ENCODE data around the gene FAM163B. TPM values are rescaled to one million over a fixed set of nuclear protein-coding genes. Genes with fewer than 3 reads are reported as not detected.

The FAM163B gene
- total RNA-seq, 1 experiment from 2014 or later: 2.0 TPM

GRCh38 chr9:133539991-133540697, 69.0 kb downstream of the FAM163B start:
- POLR2A ChIA-PET: no interaction called here
- ATAC-seq (no peak), DNase-seq (ENCODE audit: low spot score) (no peak)
- Mint-ChIP-seq H3K27ac (no peak overlapping the region), H3K36me3 (no peaks in the 10 kb centered on the region), H3K4me1 (peaks cover 23% of the 10 kb centered on the region), H3K9me3 (no peaks in the 10 kb centered on the region), H3K4me3 (no peak overlapping the region; the same call in 1 of the 2 replicates), H3K27me3 (ENCODE audit: low read depth) (peaks cover 8% of the 10 kb centered on the region)
- CTCF ChIA-PET: interaction anchor here (0.8 to 2.9 kb wide), 16 partner anchors 7 to 396 kb away, joined by 3 to 12 read pairs (median 4); no protein-coding TSS in a partner anchor
- TF ChIP-seq MXD4 (CRISPR knock-in tag; IDR thresholded peaks at IDR 0.05; ENCODE audit: borderline replicate concordance): no peak
- no peak for TF ChIP-seq GRHL2 (CRISPR knock-in tag; IDR thresholded peaks at IDR 0.05; ENCODE audit: insufficient replicate concordance, severe bottlenecking)
- no peak for TF ChIP-seq SMAD3 (CRISPR knock-in tag; IDR thresholded peaks at IDR 0.05; ENCODE audit: borderline replicate concordance)
- no peak for TF ChIP-seq ZNF396 (CRISPR knock-in tag; IDR thresholded peaks at IDR 0.05; ENCODE audit: borderline replicate concordance)
- TF ChIP-seq, protein P1, sequence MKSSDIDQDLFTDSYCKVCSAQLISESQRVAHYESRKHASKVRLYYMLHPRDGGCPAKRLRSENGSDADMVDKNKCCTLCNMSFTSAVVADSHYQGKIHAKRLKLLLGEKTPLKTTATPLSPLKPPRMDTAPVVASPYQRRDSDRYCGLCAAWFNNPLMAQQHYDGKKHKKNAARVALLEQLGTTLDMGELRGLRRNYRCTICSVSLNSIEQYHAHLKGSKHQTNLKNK (CRISPR knock-in tag; IDR thresholded peaks at IDR 0.05): no peak
- TF ChIP-seq ZNF281 (CRISPR knock-in tag; IDR thresholded peaks at IDR 0.05): no peak
- no peak for TF ChIP-seq HMGA2 (CRISPR knock-in tag; IDR thresholded peaks at IDR 0.05)
- no peak for TF ChIP-seq TCF7 (CRISPR knock-in tag; IDR thresholded peaks at IDR 0.05; ENCODE audit: low read depth)
- no peak for TF ChIP-seq IRF2 (CRISPR knock-in tag; IDR thresholded peaks at IDR 0.05; ENCODE audit: borderline replicate concordance, low read depth)
- TF ChIP-seq OVOL2 (CRISPR knock-in tag; IDR thresholded peaks at IDR 0.05; ENCODE audit: borderline replicate concordance): no peak
- TF ChIP-seq ETV6 (CRISPR knock-in tag; IDR thresholded peaks at IDR 0.05): no peak
- no peak for TF ChIP-seq MYBL2 (CRISPR knock-in tag; IDR thresholded peaks at IDR 0.05)
- TF ChIP-seq TP53 (CRISPR knock-in tag; IDR thresholded peaks at IDR 0.05): no peak

- Mint-ChIP-seq H3K4me3 (no peak overlapping the region), H3K27me3 (ENCODE audit: low read depth) (peaks cover 11% of the 10 kb centered on the region), H3K4me1 (peaks cover 23% of the 10 kb centered on the region), H3K27ac (peak overlapping the region; percentile 94), H3K9me3 (no peaks in the 10 kb centered on the region), H3K36me3 (no peaks in the 10 kb centered on the region)
- ChIA-PET POLR2A (no interaction called here), CTCF (interaction anchor here (1.0 to 2.9 kb wide), 16 partner anchors 8 to 395 kb away, joined by 3 to 12 read pairs (median 4); no protein-coding TSS in a partner anchor)
- DNase-seq (ENCODE audit: low spot score): no peak
- ATAC-seq: peak; percentile 7; the same call in 1 of the 2 replicates
- TF ChIP-seq ZNF281 (CRISPR knock-in tag; IDR thresholded peaks at IDR 0.05): 0 out of 2 replicates have a peak, but pooled peaks have one; percentile 12
- TF ChIP-seq ZNF219 (CRISPR knock-in tag; IDR thresholded peaks at IDR 0.05; ENCODE audit: borderline replicate concordance): no peak
Measured at GRCh38 chr9:133538851-133539833, 70.0 kb downstream of the FAM163B start.

All from WTC11 (cell line).